Thoracic aorta (tissue), 2 donors: ENCODE data around the gene TMEM255B. TPM values are rescaled to one million over a fixed set of nuclear protein-coding genes. Genes with fewer than 3 reads are reported as not detected.

ENCODE experiments used
- ATAC-seq: fragments of 150-250 bp; one replicate; pipeline ENCODE4 v1.8.0; 2017; ENCODE audit warnings: low read depth; ENCODE audit not compliant: insufficient number of reproducible peaks, low FRiP score
- DNase-seq: peaks from one replicate; pipeline ENCODE4 v3.0.0-alpha.2; 2020; ENCODE audit warnings: low spot score
- H3K27ac ChIP-seq, 2 donors: fragments of 200-600 bp; sonication (generic); 1 replicate in 1 of 2; 2 replicates in 1 of 2; pipeline ENCODE4 v1.5.1; 2016; ENCODE audit warnings: mild to moderate bottlenecking in 2 of 2, moderate library complexity in 2 of 2
- H3K27me3 ChIP-seq: fragments of 200-600 bp; sonication (generic); replicated peaks from 2 replicates; pipeline ENCODE4 v1.6.0; 2016; ENCODE audit warnings: mild to moderate bottlenecking; ENCODE audit not compliant: insufficient read depth
- H3K36me3 ChIP-seq: fragments of 200-600 bp; sonication (generic); one replicate; pipeline ENCODE4 v1.5.1; 2016
- H3K4me1 ChIP-seq, 2 donors: fragments of 200-600 bp; sonication (generic); 1 replicate in 1 of 2; 2 replicates in 1 of 2; pipeline versions ENCODE4 v1.5.1 to v1.6.0; 2016; ENCODE audit warnings: low read depth in 2 of 2, mild to moderate bottlenecking in 1 of 2; ENCODE audit not compliant: control insufficient read depth in 1 of 2
- H3K4me3 ChIP-seq: fragments of 200-600 bp; sonication (generic); 2 replicates; pipeline ENCODE4 v1.5.1; 2016; ENCODE audit warnings: mild to moderate bottlenecking
- H3K9me3 ChIP-seq: fragments of 200-600 bp; sonication (generic); 2 replicates; pipeline ENCODE4 v1.5.1; 2016
- total RNA-seq, 2 donors: library from RNA; depleted of rRNA; stranded (reverse); fragments of >200 nt; gene quantifications; one replicate each; pipeline versions ENCODE4 v1.1.0 to v1.2.3, GENCODE V29; 2016
- TF ChIP-seq, protein P1 (sequence below): fragments of 200-600 bp; sonication (generic); IDR thresholded peaks from one replicate; pipeline ENCODE4 v1.5.1; 2019; ENCODE audit warnings: antibody characterized with exemption

TMEM255B gene
- total RNA-seq, 2 donors from 2014 or later = 11.2 to 14.9 TPM

- ATAC-seq (no peak), DNase-seq (no peak)
- no peaks in the 10 kb centered on the region for H3K4me1 ChIP-seq
- no peak overlapping the region for H3K4me3 ChIP-seq
- no peaks in the 10 kb centered on the region for H3K27me3 ChIP-seq
- H3K9me3 ChIP-seq = no peaks in the 10 kb centered on the region
- no peaks in the 10 kb centered on the region for H3K36me3 ChIP-seq
- TF ChIP-seq, protein P1, sequence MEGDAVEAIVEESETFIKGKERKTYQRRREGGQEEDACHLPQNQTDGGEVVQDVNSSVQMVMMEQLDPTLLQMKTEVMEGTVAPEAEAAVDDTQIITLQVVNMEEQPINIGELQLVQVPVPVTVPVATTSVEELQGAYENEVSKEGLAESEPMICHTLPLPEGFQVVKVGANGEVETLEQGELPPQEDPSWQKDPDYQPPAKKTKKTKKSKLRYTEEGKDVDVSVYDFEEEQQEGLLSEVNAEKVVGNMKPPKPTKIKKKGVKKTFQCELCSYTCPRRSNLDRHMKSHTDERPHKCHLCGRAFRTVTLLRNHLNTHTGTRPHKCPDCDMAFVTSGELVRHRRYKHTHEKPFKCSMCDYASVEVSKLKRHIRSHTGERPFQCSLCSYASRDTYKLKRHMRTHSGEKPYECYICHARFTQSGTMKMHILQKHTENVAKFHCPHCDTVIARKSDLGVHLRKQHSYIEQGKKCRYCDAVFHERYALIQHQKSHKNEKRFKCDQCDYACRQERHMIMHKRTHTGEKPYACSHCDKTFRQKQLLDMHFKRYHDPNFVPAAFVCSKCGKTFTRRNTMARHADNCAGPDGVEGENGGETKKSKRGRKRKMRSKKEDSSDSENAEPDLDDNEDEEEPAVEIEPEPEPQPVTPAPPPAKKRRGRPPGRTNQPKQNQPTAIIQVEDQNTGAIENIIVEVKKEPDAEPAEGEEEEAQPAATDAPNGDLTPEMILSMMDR = no peak
- H3K27ac ChIP-seq = no peak overlapping the region
These were observed 39.3 kb downstream of the TMEM255B start for GRCh38 chr13:113798200-113798811.

- Histone ChIP-seq H3K27me3 (no peaks in the 10 kb centered on the region), H3K36me3 (no peaks in the 10 kb centered on the region), H3K4me1 (no peaks in the 10 kb centered on the region), H3K27ac (no peak overlapping the region), H3K9me3 (no peaks in the 10 kb centered on the region), H3K4me3 (no peak overlapping the region)
- TF ChIP-seq, protein P1 = no peak
- no peak for DNase-seq
- no peak for ATAC-seq
These were observed 41.5 kb downstream of the TMEM255B start for GRCh38 chr13:113800576-113800926.

DNA sequence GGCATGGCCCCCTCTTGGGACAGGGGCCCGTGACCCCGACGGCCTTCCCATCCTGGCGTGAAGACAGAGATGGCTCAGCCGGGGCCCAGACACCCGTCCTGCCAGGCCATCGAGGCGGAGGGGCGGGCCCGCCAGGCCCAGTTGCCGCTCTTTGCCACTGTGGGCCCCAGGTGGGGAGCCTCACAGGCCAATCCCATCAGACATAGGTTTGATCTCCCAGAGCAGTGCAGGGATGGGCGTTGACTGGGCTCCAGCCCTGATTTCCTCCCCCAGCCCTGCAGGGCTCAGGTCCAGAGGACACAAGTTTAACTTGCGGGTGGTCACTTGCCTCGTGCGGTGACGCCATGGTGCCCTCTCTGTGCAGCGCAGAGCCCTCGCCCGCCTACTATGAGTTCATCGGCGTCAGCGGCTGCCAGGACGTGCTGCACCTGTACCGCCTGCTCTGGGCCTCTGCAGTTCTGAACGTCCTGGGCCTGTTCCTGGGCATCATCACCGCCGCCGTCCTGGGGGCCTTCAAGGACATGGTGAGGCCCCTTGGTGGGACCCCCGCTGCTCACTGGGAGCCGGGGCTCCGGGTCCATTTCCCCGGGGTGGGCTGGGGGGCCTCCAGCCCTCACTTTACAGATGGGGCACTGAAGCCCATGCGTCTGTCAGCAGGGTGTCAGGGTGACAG, 42.4 kb downstream of the TMEM255B start:
- Histone ChIP-seq H3K36me3 (no peaks in the 10 kb centered on the region), H3K4me1 (no peaks in the 10 kb centered on the region), H3K9me3 (no peaks in the 10 kb centered on the region), H3K27me3 (no peaks in the 10 kb centered on the region), H3K27ac (no peak overlapping the region), H3K4me3 (no peak overlapping the region)
- ATAC-seq (no peak), DNase-seq (no peak)
- TF ChIP-seq, protein P1 = no peak

- no peak overlapping the region for H3K4me3 ChIP-seq
- H3K9me3 ChIP-seq = no peaks in the 10 kb centered on the region
- TF ChIP-seq, protein P1 = no peak
- H3K27ac ChIP-seq = no peak overlapping the region
- DNase-seq (no peak), ATAC-seq (no peak)
- no peaks in the 10 kb centered on the region for H3K36me3 ChIP-seq
- H3K27me3 ChIP-seq = no peaks in the 10 kb centered on the region
- no peaks in the 10 kb centered on the region for H3K4me1 ChIP-seq
These were observed 43.1 kb downstream of the TMEM255B start for GRCh38 chr13:113802090-113802531.

DNA sequence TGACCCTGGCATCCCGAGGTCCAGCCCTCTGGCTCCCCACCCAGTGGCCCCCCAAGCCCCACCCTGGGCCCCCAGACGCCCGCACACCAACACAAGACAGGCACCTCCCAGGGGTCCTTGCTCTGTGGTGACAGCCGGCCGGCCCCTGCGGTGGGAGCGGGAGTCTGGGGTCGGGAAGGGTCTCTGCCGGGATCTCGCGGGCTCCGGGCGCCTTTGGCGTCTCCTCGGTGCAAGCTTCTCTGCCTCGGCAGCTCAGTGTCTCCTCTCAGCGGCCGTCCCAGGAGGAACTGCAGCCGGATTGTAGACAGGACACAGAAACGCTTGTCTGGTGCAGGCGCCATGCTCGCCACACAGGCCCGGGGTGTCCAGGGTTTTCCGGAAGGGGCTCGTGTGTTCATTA, 43.7 kb downstream of the TMEM255B start:
- TF ChIP-seq, protein P1 = no peak
- no peaks in the 10 kb centered on the region for H3K4me1 ChIP-seq
- ATAC-seq (no peak), DNase-seq (no peak)
- no peaks in the 10 kb centered on the region for H3K36me3 ChIP-seq
- H3K4me3 ChIP-seq = no peak overlapping the region
- no peaks in the 10 kb centered on the region for H3K9me3 ChIP-seq
- no peaks in the 10 kb centered on the region for H3K27me3 ChIP-seq
- no peak overlapping the region for H3K27ac ChIP-seq
